Uterus (tissue), 4 donors: Measurements from ENCODE around the gene CDCA5. TPM values are rescaled to one million over a fixed set of nuclear protein-coding genes. Genes with fewer than 3 reads are reported as not detected.
A peak's percentile ranks its signal among the peaks of the same experiment; 100 is the strongest.

Source experiments
- DNase-seq, 2 donors: peaks; one replicate each; pipeline ENCODE4 v3.0.0-alpha.2; 2019 to 2020
- H3K27ac ChIP-seq, 2 donors: fragments of 200-600 bp; sonication (generic); 1 replicate in 1 of 2; 2 replicates in 1 of 2; pipeline ENCODE4 v1.5.1; 2016 to 2018
- H3K27me3 ChIP-seq, 2 donors: fragments of 200-600 bp; sonication (generic); one replicate each; pipeline ENCODE4 v1.5.1; 2018 to 2019; ENCODE audit warnings: control low read depth in 1 of 2
- H3K36me3 ChIP-seq, 2 donors: fragments of 200-600 bp; sonication (generic); one replicate each; pipeline ENCODE4 v1.5.1; 2019; ENCODE audit warnings: control low read depth in 1 of 2
- H3K4me1 ChIP-seq, 2 donors: fragments of 200-600 bp; sonication (generic); one replicate each; pipeline ENCODE4 v1.5.1; 2018 to 2019; ENCODE audit warnings: control low read depth in 1 of 2
- H3K4me3 ChIP-seq, 2 donors: fragments of 200-600 bp; sonication (generic); 1 replicate in 1 of 2; 2 replicates in 1 of 2; pipeline ENCODE4 v1.5.1; 2018 to 2019; ENCODE audit warnings: mild to moderate bottlenecking in 1 of 2
- H3K9me3 ChIP-seq, 2 donors: fragments of 200-600 bp; sonication (generic); one replicate each; pipeline ENCODE4 v1.5.1; 2019; ENCODE audit warnings: control low read depth in 1 of 2
- CTCF ChIP-seq, 4 experiments: fragments of 200-600 bp in 2 of 4; fragments of 450-650 bp in 2 of 4; sonication (generic) in 2 of 4; IDR thresholded peaks; one replicate each; pipeline ENCODE4 v1.5.1; 2016 to 2019; ENCODE audit warnings: antibody characterized with exemption in 4 of 4, mild to moderate bottlenecking in 2 of 4, moderate library complexity in 1 of 4
- POLR2A ChIP-seq, 2 donors: fragments of 450-650 bp; IDR thresholded peaks; one replicate each; pipeline ENCODE4 v1.6.1; 2016; ENCODE audit warnings: antibody characterized with exemption in 2 of 2, mild to moderate bottlenecking in 1 of 2, moderate library complexity in 1 of 2
- intact Hi-C: fragments of 100-400 bp; cut with DNase I; formaldehyde crosslinking; loops from one replicate; pipeline ENCODE4 v1.15.1; 2023; ENCODE audit warnings: low total_unique reads
- total RNA-seq, 4 donors: library from RNA; depleted of rRNA in 3 of 4; stranded (reverse); fragments of >200 nt in 3 of 4; gene quantifications; one replicate each; pipeline versions ENCODE4 v1.1.0 to v1.2.4, GENCODE V29; 2014 to 2023
- donor health status: DM: yes; HTN: yes; CAD: no.

CDCA5 gene
- total RNA-seq, 4 donors from 2014 or later, result 0.30 to 7.1 (median 0.77) TPM; not detected in 1

- Histone ChIP-seq H3K36me3 (no peaks in the 10 kb centered on the region), H3K27ac (peak overlapping the region; percentile 65 to 80), H3K9me3 (no peaks in the 10 kb centered on the region), H3K4me3 (no peak overlapping the region), H3K27me3 (no peaks in the 10 kb centered on the region), H3K4me1 (peaks cover 8 to 19% of the 10 kb centered on the region in 2 donors)
- intact Hi-C loops, result no loop called here
- no peak for TF ChIP-seq POLR2A (IDR thresholded peaks at IDR 0.05)
- TF ChIP-seq CTCF (IDR thresholded peaks at IDR 0.05), result peak in 1 of 4 experiments; percentile 7
- no peak for DNase-seq
These were observed 34.4 kb upstream of the CDCA5 start for GRCh38 chr11:65118097-65118837.

GRCh38 chr11:65117206-65118096 lies 33.6 kb upstream of the CDCA5 start, which contains the start of gene ZNHIT2:
Gene ZNHIT2 (minus strand): TSS chr11:65117701. CDS start chr11:65117653, 48 bp downstream.
- DNase-seq, result peak; percentile 100
- H3K4me1 ChIP-seq, result peaks cover 8 to 27% of the 10 kb centered on the region in 2 donors

GRCh38 chr11:65116370-65117205 lies 32.7 kb upstream of the CDCA5 start:
- Histone ChIP-seq H3K4me3 (peak overlapping the region; percentile 65 to 86), H3K36me3 (no peaks in the 10 kb centered on the region), H3K4me1 (peaks cover 10 to 35% of the 10 kb centered on the region in 2 donors), H3K27ac (peak overlapping the region in 1 of 2 donors; percentile 80), H3K9me3 (no peaks in the 10 kb centered on the region), H3K27me3 (no peaks in the 10 kb centered on the region)
- TF ChIP-seq CTCF (IDR thresholded peaks at IDR 0.05) (no peak), POLR2A (IDR thresholded peaks at IDR 0.05) (no peak)
- intact Hi-C loops, result no loop called here
- peak in 1 of 2 donors; percentile 21 for DNase-seq

More at GRCh38 chr11:65117206-65118096, 33.6 kb upstream of the CDCA5 start, which contains the start of gene ZNHIT2:
- Histone ChIP-seq H3K36me3 (no peaks in the 10 kb centered on the region), H3K27ac (peak within 1 kb of the TSS; percentile 80), H3K9me3 (no peaks in the 10 kb centered on the region), H3K4me3 (peak within 1 kb of the TSS; percentile 65 to 86), H3K27me3 (no peaks in the 10 kb centered on the region)
- TF ChIP-seq POLR2A (IDR thresholded peaks at IDR 0.05) (peak in 1 of 2 donors; percentile 54), CTCF (IDR thresholded peaks at IDR 0.05) (peak; percentile 92 to 98 (median 96))
- intact Hi-C loops, result no loop called here

- intact Hi-C loops, result no loop called here
- H3K4me3 ChIP-seq, result no peak overlapping the region
- no peak for TF ChIP-seq POLR2A (IDR thresholded peaks at IDR 0.05)
- no peak for TF ChIP-seq CTCF (IDR thresholded peaks at IDR 0.05)
- DNase-seq, result no peak
- no peaks in the 10 kb centered on the region for H3K27me3 ChIP-seq
- H3K9me3 ChIP-seq, result no peaks in the 10 kb centered on the region
- peaks cover 6 to 26% of the 10 kb centered on the region in 2 donors for H3K4me1 ChIP-seq
- H3K36me3 ChIP-seq, result no peaks in the 10 kb centered on the region
- no peak overlapping the region for H3K27ac ChIP-seq
These were observed 31.7 kb upstream of the CDCA5 start for GRCh38 chr11:65115361-65116082.
